ENCODE data around the gene SRGAP2B. TPM values are rescaled to one million over a fixed set of nuclear protein-coding genes. Genes with fewer than 3 reads are reported as not detected.
"Not testable (repeated sequence)": the region's sequence is repeated elsewhere in the genome, so short reads cannot be mapped to it uniquely, and the experiment has no call there.

The SRGAP2B gene
- total and polyA plus RNA-seq, 2 of the 4 experiments (the other 2 are of a cell fraction): 15.9 to 50.7 TPM

DNA sequence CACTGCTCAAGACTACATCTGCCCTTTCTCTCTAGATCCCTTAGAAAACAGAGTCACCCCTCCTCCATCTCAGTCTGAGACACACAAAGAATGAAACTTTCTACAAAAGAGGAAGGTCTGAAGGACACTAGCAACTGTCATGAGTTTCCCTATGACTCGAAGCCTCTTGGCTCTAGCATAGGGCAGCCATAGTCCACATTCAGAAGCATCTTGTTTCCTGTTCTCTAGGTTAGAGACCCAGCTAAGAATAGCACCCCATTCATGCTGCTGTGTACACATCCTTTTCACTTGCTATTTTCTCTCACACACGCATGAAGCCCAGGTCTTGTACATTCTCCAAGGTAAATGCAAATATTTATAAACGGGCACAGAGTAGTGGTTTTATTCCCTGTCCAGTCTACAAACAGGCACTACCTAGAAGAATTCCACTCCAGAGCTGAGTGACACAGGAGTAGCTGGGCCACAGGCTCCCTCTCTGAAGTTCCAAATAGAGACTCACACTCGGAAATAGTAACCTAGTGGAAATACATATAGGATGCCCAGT lies 39.8 kb downstream of the SRGAP2B start:
- intact Hi-C loops (cut with micrococcal nuclease): not testable (repeated sequence)

DNA sequence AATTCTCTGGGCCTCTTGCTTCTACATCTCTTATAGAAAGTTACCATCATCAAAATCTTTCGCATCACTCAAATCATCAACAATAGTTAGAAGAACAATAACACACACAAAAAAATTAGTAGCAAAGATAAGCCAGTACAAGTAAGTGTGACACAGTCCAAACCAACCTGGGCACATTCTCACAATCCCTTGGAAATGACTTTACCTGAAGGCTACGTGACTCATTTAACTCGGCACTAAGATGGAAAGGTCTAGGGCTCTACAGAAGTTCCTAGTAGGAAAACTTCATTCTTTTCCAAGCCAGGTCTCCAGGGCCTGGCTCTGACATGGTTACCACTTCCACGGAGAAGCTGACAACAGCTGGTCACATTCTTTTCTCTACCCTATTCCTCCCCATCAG lies 41.7 kb downstream of the SRGAP2B start:
- H4K91ac ChIP-seq (ENCODE audit: insufficient read depth, low read depth, low read length); H3K18ac ChIP-seq (ENCODE audit: low read depth, low read length); H3K36me3 ChIP-seq (ENCODE audit: control insufficient read depth, insufficient read depth, low read length); H3K23ac ChIP-seq (ENCODE audit: low read depth, low read length); CTCF ChIA-PET; H2BK120ac ChIP-seq (ENCODE audit: low read depth, low read length); POLR2A ChIA-PET (ENCODE audit: unreplicated experiment); H2BK5ac ChIP-seq (ENCODE audit: low read depth, low read length, poor library complexity, severe bottlenecking); H4K5ac ChIP-seq (ENCODE audit: low read depth, low read length); H3K9me3 ChIP-seq (ENCODE audit: control insufficient read depth, insufficient read depth, low read length); H3K4me3 ChIP-seq (ENCODE audit: insufficient read depth, low read depth, low read length); DNase-seq; intact Hi-C loops (cut with micrococcal nuclease); H2AFZ ChIP-seq (replicated peaks; ENCODE audit: low read length, poor library complexity); dilution Hi-C loops (cut with HindIII; ENCODE audit: low sequenced_read_pairs, unreplicated experiment); H3K27me3 ChIP-seq (ENCODE audit: control insufficient read depth, insufficient read depth, low read length); H2AK9ac ChIP-seq (replicated peaks; ENCODE audit: low read depth, low read length, poor library complexity); H2BK20ac ChIP-seq (ENCODE audit: low read depth, low read length); H2BK15ac ChIP-seq (ENCODE audit: low read depth, low read length); H3K4me2 ChIP-seq (ENCODE audit: low read depth, low read length); H3K14ac ChIP-seq (replicated peaks; ENCODE audit: low read depth, low read length); H3K4me1 ChIP-seq (ENCODE audit: control insufficient read depth, insufficient read depth, low read length); H3K27ac ChIP-seq (ENCODE audit: insufficient read depth, low read length); ATAC-seq (ENCODE audit: low read depth); H3K9ac ChIP-seq (ENCODE audit: low read depth, low read length); H4K20me1 ChIP-seq (ENCODE audit: insufficient read depth, low read length); H3K56ac ChIP-seq (ENCODE audit: extremely low read depth, insufficient read depth, low read length); H3K9me1 ChIP-seq (ENCODE audit: insufficient read depth, low read length); H3K79me1 ChIP-seq (ENCODE audit: low read depth in 1 of 2, low read length in 2 of 2); H3K4ac ChIP-seq (ENCODE audit: low read depth, low read length); in situ Hi-C loops (cut with MboI; ENCODE audit: low sequenced_read_pairs); H4K8ac ChIP-seq (ENCODE audit: low read depth in 2 of 2, low read length in 2 of 2); H2AK5ac ChIP-seq (ENCODE audit: low read depth, low read length): not testable (repeated sequence)
- TSS peak; percentile 20 for BruUV-seq (replicated peaks)
- no CpG with 5 or more reads among the region's 4 CpGs for WGBS, 2 experiments (ENCODE audit: extremely low coverage in 2 of 2, insufficient read length in 1 of 2)

More for the DNA sequence above, 39.8 kb downstream of the SRGAP2B start:
- H2BK5ac ChIP-seq (ENCODE audit: low read depth, low read length, poor library complexity, severe bottlenecking); POLR2A ChIA-PET (ENCODE audit: unreplicated experiment); H3K14ac ChIP-seq (replicated peaks; ENCODE audit: low read depth, low read length); H3K36me3 ChIP-seq (ENCODE audit: control insufficient read depth, insufficient read depth, low read length); H2AK5ac ChIP-seq (ENCODE audit: low read depth, low read length); H3K9ac ChIP-seq (ENCODE audit: low read depth, low read length); H4K8ac ChIP-seq (ENCODE audit: low read depth in 2 of 2, low read length in 2 of 2); H2AK9ac ChIP-seq (replicated peaks; ENCODE audit: low read depth, low read length, poor library complexity); H2BK120ac ChIP-seq (ENCODE audit: low read depth, low read length); H3K4ac ChIP-seq (ENCODE audit: low read depth, low read length); H2BK15ac ChIP-seq (ENCODE audit: low read depth, low read length); H2BK20ac ChIP-seq (ENCODE audit: low read depth, low read length); in situ Hi-C loops (cut with MboI; ENCODE audit: low sequenced_read_pairs); H4K5ac ChIP-seq (ENCODE audit: low read depth, low read length); CTCF ChIA-PET; H3K4me2 ChIP-seq (ENCODE audit: low read depth, low read length); H3K18ac ChIP-seq (ENCODE audit: low read depth, low read length); H3K4me1 ChIP-seq (ENCODE audit: control insufficient read depth, insufficient read depth, low read length); H2AFZ ChIP-seq (replicated peaks; ENCODE audit: low read length, poor library complexity); H3K56ac ChIP-seq (ENCODE audit: extremely low read depth, insufficient read depth, low read length); H3K9me1 ChIP-seq (ENCODE audit: insufficient read depth, low read length); H3K27me3 ChIP-seq (ENCODE audit: control insufficient read depth, insufficient read depth, low read length); H3K27ac ChIP-seq (ENCODE audit: insufficient read depth, low read length); H3K79me1 ChIP-seq (ENCODE audit: low read depth in 1 of 2, low read length in 2 of 2); H3K4me3 ChIP-seq (ENCODE audit: insufficient read depth, low read depth, low read length); dilution Hi-C loops (cut with HindIII; ENCODE audit: low sequenced_read_pairs, unreplicated experiment); H3K23ac ChIP-seq (ENCODE audit: low read depth, low read length); H4K20me1 ChIP-seq (ENCODE audit: insufficient read depth, low read length); H4K91ac ChIP-seq (ENCODE audit: insufficient read depth, low read depth, low read length); DNase-seq; H3K9me3 ChIP-seq (ENCODE audit: control insufficient read depth, insufficient read depth, low read length): not testable (repeated sequence)
- BruUV-seq (replicated peaks): TSS peak; percentile 28
- WGBS, 2 experiments (ENCODE audit: extremely low coverage in 2 of 2, insufficient read length in 1 of 2): no CpG with 5 or more reads among the region's 4 CpGs
- peak; percentile 41; the same call in 1 of the 2 replicates for ATAC-seq (ENCODE audit: low read depth)
